ENCODE measurements around the gene CHD5.

CHD5 gene

GRCh38 chr1:6101826-6102531 lies 78.1 kb downstream of the CHD5 start:
- in situ Hi-C loops (cut with MboI; ENCODE audit: low sequenced_read_pairs), result no loop called here

DNA sequence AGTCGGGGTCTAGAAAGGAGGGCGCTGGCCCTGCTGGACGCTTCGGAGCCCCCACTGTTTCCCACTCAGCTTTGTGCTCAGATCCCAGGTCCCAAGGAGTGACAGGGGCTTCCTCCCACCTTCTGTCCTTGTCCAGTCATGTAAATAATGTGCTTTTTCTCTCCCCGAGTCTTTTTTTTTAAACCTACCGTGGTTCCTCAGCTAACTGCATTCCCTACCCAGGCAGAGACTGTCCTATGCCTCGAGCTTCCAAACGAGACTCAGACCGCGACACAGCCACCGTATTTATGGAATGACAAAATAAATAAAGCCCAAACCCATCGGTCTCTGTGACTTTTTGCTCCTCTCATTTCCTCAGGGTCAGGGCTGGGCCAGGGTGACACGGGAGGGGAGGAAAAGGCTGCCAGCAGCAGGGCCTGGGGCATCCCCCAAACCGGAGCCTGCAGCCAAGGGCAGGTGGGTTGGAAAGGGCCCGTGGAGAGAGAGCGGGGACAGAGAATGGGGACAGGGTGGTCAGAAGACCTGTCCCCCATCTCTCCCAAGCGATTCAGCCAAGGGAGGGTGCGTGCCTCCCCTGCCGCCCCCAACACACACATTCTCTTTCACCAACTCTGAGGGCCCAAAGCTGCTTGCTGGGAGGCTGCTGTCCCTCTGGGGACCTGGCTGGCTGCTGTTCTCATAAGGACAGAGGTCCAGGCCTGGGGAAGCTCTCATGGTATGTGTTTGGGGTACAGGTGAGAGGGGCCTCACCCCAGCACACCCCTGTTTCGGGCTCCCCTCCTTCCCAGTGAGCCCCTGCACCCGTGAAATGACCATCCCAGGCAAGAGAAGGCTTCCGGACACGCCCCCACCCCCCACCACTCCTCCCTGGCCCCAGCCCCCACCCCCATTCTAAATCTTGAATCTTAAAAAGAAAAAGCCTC lies 79.0 kb downstream of the CHD5 start:
- in situ Hi-C loops (cut with MboI; ENCODE audit: low sequenced_read_pairs), result no loop called here

- in situ Hi-C loops (cut with MboI; ENCODE audit: low sequenced_read_pairs), result no loop called here
These were observed 80.0 kb downstream of the CHD5 start for GRCh38 chr1:6099787-6100765.

GRCh38 chr1:6099297-6099696 lies 80.8 kb downstream of the CHD5 start:
- in situ Hi-C loops (cut with MboI; ENCODE audit: low sequenced_read_pairs), result no loop called here

DNA sequence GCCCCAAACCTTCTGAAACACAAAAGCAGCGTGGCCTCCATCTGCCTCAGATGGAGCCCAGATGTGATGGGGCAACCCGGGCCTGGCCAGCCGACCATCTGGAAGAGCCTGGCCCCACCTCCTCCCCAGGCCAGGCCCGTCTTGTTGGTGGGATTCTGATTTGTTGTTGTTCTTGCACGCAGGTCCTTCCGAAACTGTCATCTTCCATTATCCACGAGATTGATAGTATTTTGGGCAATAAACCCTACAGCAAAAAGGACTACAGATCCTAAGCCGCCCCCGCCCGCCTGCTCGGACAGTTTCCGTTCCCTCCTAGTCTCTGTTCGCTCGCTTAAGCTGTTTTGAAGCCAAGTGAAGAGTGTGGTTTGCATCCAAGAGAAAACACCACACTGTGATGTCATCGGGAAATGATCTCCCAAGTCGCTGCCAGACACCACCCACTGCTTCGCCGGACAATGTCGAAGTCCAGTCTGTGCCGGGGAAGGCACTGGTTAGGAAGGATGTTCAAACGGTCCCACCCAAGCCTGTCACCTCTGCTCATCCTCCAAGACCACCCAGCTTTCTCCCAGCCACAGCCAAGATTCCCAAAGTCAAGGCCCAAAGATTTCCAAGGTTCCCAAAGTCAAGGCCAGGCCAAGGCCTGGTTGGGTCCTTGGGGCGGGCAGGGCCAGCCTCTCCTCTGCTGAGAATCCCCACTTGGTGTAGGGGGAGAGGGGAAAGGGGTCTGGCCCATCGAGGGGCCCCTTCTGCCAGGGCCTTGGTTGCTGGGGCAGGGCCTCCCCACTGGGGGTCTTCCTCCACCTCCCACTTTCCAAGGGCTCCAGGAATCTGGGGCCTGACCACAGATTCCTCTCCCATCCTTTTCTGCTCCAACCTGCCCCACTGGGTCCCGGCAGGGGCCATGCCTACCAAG lies 81.6 kb downstream of the CHD5 start:
- in situ Hi-C loops (cut with MboI; ENCODE audit: low sequenced_read_pairs), result no loop called here

DNA sequence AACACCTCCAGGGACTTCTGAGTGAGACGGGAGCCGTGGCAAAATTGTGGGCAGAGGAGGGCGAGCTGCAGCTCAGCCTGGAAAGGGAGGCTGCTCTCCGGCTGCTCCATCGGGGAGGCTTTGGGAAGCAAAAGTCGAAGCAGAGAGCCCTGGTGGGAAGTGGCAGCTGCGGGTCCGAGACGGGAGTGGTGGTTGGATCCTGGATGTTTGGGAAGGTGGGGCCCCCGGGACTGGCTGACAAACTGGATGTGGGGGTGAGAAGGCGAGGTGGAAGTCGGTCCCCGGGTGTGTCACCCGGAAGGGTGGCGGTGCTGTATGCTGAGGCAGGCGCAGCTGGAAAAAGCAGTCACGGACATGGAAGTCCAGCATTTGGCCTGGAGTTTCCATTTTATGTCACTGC lies 82.3 kb downstream of the CHD5 start:
- in situ Hi-C loops (cut with MboI; ENCODE audit: low sequenced_read_pairs), result no loop called here

DNA sequence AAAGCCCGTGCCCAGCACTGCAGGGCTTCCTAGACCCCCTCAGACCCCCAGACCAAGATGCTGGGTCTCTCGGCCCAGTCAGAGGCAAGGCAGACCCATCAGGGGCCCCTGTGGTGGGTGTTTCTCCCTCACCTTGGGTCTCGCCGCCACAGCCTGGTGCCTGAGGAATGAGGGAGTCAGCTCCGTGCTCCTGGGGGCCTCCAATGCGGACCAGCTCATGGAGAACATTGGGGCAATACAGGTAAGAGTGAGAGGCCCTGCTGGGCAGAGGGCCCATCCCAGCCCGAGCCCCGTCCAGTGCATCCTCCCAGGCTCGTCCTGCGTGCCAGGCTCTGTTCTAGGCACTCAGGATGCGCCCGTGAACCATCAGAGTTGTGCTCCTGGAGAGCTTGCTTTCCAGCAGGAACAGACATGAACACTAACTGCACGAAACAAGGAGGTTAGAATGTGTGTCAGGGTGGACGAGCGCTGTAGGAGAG lies 83.0 kb downstream of the CHD5 start:
- in situ Hi-C loops (cut with MboI; ENCODE audit: low sequenced_read_pairs), result no loop called here

DNA sequence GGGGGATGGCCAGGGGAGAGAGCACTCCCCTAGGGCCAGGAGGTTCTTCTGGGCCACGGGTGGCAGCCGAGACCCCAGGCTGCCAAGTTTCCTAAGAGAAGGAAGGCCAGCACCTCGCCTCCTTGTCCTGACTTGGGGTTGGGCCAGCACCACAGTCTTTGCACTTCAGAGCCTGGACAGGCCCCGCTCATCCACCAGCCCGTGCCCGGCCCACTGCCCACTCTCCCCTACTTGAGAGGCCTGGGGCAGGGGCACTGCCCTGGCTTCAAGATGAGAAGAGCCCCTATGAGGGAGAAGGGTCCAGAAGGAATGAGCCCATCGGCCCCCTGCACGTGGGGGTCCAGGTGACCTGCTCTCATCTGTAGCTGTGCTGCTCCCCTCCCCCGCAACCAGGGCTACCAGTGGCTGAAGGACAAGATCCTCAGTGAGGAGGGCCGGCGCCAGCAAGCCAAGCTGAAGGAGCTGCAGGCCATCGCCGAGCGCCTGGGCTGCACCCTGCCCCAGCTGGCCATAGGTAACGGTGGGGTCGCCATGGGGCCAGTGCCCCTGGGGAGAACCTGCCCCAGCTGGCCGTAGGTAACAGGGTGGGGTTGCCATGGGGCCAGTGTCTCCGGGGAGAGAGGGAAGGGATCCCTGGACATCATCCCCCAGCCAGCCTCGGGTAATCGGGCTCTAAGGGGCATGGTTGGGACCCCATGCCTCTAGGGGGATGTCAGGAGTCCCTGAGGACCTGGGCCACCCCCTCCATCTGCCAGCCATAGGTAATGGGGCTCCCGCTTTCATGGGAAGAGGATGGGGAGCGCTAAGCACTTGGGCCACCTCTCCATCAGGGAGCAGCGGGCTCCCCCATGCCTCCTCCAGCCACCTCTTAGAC lies 83.6 kb downstream of the CHD5 start:
- in situ Hi-C loops (cut with MboI; ENCODE audit: low sequenced_read_pairs), result no loop called here

DNA sequence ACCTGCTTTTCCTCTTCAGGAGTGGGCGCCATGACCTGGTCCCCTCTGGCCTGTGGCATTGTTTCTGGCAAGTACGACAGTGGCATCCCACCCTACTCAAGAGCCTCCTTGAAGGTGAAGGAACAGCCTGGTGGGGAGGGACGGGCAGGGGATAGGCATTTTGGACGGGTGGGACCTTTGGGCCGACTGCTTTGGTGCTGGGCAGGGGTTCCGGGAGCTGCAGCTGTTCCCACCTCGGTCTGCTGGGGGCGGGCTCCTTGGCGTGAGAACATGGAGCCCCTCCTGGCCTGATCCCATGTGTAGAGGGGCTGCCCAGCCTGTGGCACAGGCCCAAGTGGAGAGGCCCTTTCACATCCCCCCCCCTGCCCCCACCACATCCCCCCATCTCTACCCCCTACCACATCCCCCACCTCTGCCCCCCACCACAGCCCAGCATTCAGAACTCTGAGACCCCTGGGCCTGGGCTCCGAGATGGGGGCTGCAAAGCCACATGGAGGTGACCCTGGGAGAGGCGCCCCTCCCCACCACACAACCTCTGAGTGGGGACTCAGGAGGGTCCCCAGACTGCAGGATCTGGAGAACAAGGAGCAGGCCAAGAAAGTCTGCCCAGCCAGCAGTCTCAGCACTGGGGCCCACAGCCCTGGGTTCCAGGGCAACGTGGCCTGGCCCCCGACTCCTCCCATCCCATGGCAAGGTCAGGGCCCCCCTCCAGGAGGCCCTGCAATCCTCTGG lies 84.4 kb downstream of the CHD5 start:
- in situ Hi-C loops (cut with MboI; ENCODE audit: low sequenced_read_pairs), result no loop called here

- in situ Hi-C loops (cut with MboI; ENCODE audit: low sequenced_read_pairs), result no loop called here
These were observed 85.2 kb downstream of the CHD5 start for GRCh38 chr1:6094801-6095505.

DNA sequence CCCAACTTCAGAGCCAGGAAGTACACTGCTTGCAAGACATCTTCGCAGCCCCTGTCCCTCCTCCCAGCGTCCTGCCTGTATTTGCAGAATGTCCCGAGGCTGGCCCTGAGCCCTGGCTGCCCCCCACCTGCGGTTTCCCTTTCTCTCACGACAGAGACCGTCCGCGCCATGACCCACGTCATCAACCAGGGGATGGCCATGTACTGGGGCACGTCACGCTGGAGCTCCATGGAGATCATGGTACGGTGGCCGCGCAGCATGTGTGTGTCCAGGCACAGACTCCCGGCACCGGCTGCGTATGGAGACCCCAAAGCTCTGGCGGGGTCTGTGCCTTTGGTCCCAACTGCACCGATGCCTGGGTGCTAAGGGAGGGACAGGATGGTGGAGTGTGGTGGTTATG lies 85.9 kb downstream of the CHD5 start:
- in situ Hi-C loops (cut with MboI; ENCODE audit: low sequenced_read_pairs), result no loop called here

GRCh38 chr1:6093611-6094010 lies 86.5 kb downstream of the CHD5 start:
- in situ Hi-C loops (cut with MboI; ENCODE audit: low sequenced_read_pairs), result no loop called here

DNA sequence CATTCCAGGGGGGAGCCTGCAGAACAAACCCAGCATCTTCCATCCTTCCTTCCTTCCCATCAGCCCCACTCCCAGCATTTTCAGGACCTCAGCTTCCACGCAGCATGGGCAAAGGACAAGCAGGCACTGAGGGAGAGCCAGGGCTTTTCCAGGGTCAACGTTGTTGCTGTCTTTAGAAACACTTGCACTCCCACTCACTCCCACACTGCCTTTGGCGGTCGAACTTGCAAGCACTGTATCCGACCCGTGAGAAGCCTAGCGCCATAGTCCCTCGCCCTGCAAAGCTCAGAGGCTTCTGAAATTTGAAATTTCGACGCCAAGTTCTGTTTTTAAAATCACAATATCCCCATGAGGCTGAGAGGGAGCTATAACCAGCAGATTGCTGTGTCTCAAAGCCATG lies 87.0 kb downstream of the CHD5 start:
- in situ Hi-C loops (cut with MboI; ENCODE audit: low sequenced_read_pairs), result no loop called here

- in situ Hi-C loops (cut with MboI; ENCODE audit: low sequenced_read_pairs), result no loop called here
These were observed 87.9 kb downstream of the CHD5 start for GRCh38 chr1:6092211-6092610.

DNA sequence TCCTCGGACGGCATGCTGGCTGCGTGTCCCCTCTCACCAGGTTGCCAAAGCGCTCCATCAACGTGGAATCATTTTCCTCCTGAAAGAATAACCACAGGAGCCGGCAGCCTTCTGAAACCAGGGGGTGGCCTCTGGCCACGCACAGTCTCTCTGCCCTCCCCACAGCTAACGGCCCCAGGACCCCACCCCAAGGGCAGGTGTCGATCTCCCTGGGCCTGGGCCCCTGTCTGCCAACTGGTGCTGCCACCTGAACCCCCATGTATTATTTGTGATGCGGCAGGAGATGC lies 88.4 kb downstream of the CHD5 start:
- in situ Hi-C loops (cut with MboI; ENCODE audit: low sequenced_read_pairs), result no loop called here

DNA sequence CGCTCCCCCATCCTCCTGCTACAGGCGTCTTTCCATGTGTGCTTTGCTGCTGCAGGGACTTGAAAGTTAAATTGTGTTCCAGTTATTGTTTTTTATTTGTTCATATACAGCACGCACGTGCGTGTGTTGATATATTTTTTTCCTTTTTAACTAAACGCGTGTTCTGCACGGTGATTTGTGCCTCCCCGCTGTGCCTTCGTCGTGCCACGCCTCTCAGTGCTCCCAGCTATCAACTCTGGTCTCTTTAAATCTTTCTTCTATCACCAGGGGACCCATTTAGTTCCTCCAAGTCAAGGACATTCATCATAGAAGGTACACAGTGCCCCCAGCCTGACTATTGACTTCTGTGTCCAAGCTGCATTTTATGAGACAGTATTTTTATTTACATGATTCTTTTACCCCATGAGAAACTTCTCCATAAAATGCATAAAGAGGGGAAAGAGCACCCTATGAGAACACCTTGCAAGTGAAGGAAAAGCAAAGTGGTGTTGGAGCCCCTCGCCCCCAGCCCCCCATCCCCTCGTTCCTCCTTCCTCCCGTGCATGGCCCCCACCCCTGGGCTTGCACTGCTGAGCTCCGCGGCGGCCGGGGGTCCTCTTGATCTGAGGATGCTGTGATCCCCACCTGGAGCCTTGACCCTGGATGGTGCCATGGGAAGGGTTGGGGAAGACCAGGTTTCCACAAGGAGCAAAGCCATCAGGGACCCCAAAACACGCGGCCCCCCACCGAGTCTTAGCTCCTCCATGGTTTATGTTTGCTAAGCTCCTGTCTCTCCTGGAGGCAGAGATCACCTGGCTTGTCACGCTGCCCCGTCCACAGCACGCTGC lies 88.9 kb downstream of the CHD5 start:
- in situ Hi-C loops (cut with MboI; ENCODE audit: low sequenced_read_pairs), result no loop called here

DNA sequence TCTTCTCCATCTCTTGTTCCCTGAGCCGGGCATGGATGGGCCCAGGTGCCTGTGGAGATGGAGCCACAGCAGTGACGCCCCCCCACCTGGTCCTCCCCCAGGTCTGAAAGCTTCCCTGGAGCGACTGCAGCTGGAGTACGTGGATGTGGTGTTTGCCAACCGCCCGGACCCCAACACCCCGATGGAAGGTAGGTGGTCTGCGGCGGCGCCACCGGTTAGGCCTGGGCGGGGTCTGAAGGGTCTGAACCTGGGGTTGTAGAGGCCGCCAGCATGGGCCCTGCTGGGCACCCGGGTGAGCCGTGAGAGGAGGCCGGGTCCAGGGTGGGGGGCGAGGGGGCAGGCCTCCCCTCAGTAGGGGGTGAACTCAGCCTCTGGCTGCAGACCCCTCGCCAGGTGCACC lies 89.8 kb downstream of the CHD5 start:
- in situ Hi-C loops (cut with MboI; ENCODE audit: low sequenced_read_pairs), result no loop called here

Data from HL-60/S4 treated with phorbol 12-myristate 13-acetate at 8.2 ng/mL for 4 days and 3 days (cell line).